NT2/D1 (cell line): ENCODE measurements around the gene AQP2.

Experiments used
- DNase-seq: peaks from one replicate; pipeline ENCODE4 v3.0.0-alpha.2; 2011; ENCODE audit warnings: low read depth, low spot score
- H3K27me3 ChIP-seq: 2 replicates; pipeline ENCODE4 v1.6.0; 2011; ENCODE audit warnings: mild to moderate bottlenecking; ENCODE audit not compliant: insufficient read length, insufficient read depth
- H3K36me3 ChIP-seq: 2 replicates; pipeline ENCODE4 v1.6.1; 2011; ENCODE audit warnings: mild to moderate bottlenecking, low read length, mixed read lengths; ENCODE audit not compliant: insufficient read depth, insufficient read length
- H3K4me1 ChIP-seq: 2 replicates; pipeline ENCODE4 v1.5.1; 2011; ENCODE audit not compliant: insufficient read depth, insufficient read length
- H3K4me3 ChIP-seq: 2 replicates; pipeline ENCODE4 v1.5.1; 2011; ENCODE audit warnings: low read depth; ENCODE audit not compliant: insufficient read length
- H3K9ac ChIP-seq: 2 replicates; pipeline ENCODE4 v1.6.0; 2011; ENCODE audit warnings: low read depth; ENCODE audit not compliant: insufficient read length
- H3K9me3 ChIP-seq: 2 replicates; pipeline ENCODE4 v1.5.1; 2011; ENCODE audit warnings: mild to moderate bottlenecking, low read length; ENCODE audit not compliant: insufficient read depth
- SUZ12 ChIP-seq: IDR thresholded peaks from 2 replicates; pipeline ENCODE4 v1.6.1; 2011; ENCODE audit not compliant: insufficient read length, insufficient read depth; ENCODE audit errors: extremely low read depth
- YY1 ChIP-seq: IDR thresholded peaks from 2 replicates; pipeline ENCODE4 v1.6.1; 2011; ENCODE audit not compliant: insufficient read length, insufficient read depth
- ZNF274 ChIP-seq: IDR thresholded peaks from 2 replicates; pipeline ENCODE4 v1.6.1; 2011; ENCODE audit warnings: mild to moderate bottlenecking, low read depth, low read length

Gene AQP2

GRCh38 chr12:49948866-49949845 lies 1.4 kb upstream of the AQP2 start:
- H3K9me3 ChIP-seq = no peaks in the 10 kb centered on the region
- no peak for TF ChIP-seq ZNF274
- TF ChIP-seq SUZ12 = no peak
- TF ChIP-seq YY1 = no peak
- peaks cover 12% of the 10 kb centered on the region for H3K27me3 ChIP-seq
- H3K36me3 ChIP-seq = no peaks in the 10 kb centered on the region
- H3K9ac ChIP-seq = no peak overlapping the region
- H3K4me1 ChIP-seq = peaks cover 10% of the 10 kb centered on the region
- no peak overlapping the region for H3K4me3 ChIP-seq
- DNase-seq = no peak

GRCh38 chr12:49949866-49950265 lies 671 bp upstream of the AQP2 start:
- DNase-seq = no peak
- Histone ChIP-seq H3K27me3 (peaks cover 5% of the 10 kb centered on the region), H3K9ac (no peak overlapping the region), H3K36me3 (no peaks in the 10 kb centered on the region), H3K4me1 (peaks cover 13% of the 10 kb centered on the region), H3K9me3 (no peaks in the 10 kb centered on the region), H3K4me3 (no peak overlapping the region)
- TF ChIP-seq YY1 (no peak), SUZ12 (no peak), ZNF274 (no peak)

GRCh38 chr12:49951411-49952240 lies 1.1 kb downstream of the AQP2 start:
- TF ChIP-seq SUZ12 = no peak
- no peak for TF ChIP-seq YY1
- TF ChIP-seq ZNF274 = no peak
- Histone ChIP-seq H3K9ac (no peak overlapping the region), H3K27me3 (no peaks in the 10 kb centered on the region), H3K4me3 (no peak overlapping the region), H3K9me3 (no peaks in the 10 kb centered on the region), H3K36me3 (no peaks in the 10 kb centered on the region), H3K4me1 (peaks cover 16% of the 10 kb centered on the region)
- no peak for DNase-seq

GRCh38 chr12:49952391-49953055 lies 2.0 kb downstream of the AQP2 start:
- TF ChIP-seq ZNF274 (no peak), YY1 (no peak), SUZ12 (no peak)
- H3K36me3 ChIP-seq = no peaks in the 10 kb centered on the region
- no peak overlapping the region for H3K4me3 ChIP-seq
- H3K27me3 ChIP-seq = peaks cover 6% of the 10 kb centered on the region
- H3K9ac ChIP-seq = no peak overlapping the region
- H3K4me1 ChIP-seq = peaks cover 15% of the 10 kb centered on the region
- DNase-seq = no peak
- H3K9me3 ChIP-seq = no peaks in the 10 kb centered on the region

- Histone ChIP-seq H3K9me3 (no peaks in the 10 kb centered on the region), H3K27me3 (peaks cover 12% of the 10 kb centered on the region), H3K4me1 (peaks cover 9% of the 10 kb centered on the region), H3K4me3 (no peak overlapping the region), H3K9ac (no peak overlapping the region), H3K36me3 (no peaks in the 10 kb centered on the region)
- no peak for TF ChIP-seq ZNF274
- TF ChIP-seq SUZ12 = no peak
- TF ChIP-seq YY1 = no peak
- no peak for DNase-seq
These were observed 2.6 kb downstream of the AQP2 start for GRCh38 chr12:49953151-49953550.

- Histone ChIP-seq H3K27me3 (peaks cover 23% of the 10 kb centered on the region), H3K4me1 (peaks cover 9% of the 10 kb centered on the region), H3K9ac (no peak overlapping the region), H3K9me3 (no peaks in the 10 kb centered on the region), H3K36me3 (no peaks in the 10 kb centered on the region), H3K4me3 (no peak overlapping the region)
- TF ChIP-seq ZNF274 = no peak
- DNase-seq = no peak
These were observed 3.7 kb downstream of the AQP2 start for GRCh38 chr12:49953961-49954846.
